ENCODE data around the gene CASS4.

Gene CASS4

GRCh38 chr20:56424931-56425330, 12.9 kb downstream of the CASS4 start:
- DNase-seq = no peak

GRCh38 chr20:56426026-56426425, 14.0 kb downstream of the CASS4 start:
- no peak for DNase-seq

- DNase-seq = no peak
Observed at GRCh38 chr20:56426926-56427325, 14.9 kb downstream of the CASS4 start.

GRCh38 chr20:56427797-56428196, 15.7 kb downstream of the CASS4 start:
- no peak for DNase-seq

- no peak for DNase-seq
Observed at GRCh38 chr20:56428410-56428809, 16.4 kb downstream of the CASS4 start.

- DNase-seq = no peak
Observed at GRCh38 chr20:56428881-56429280, 16.8 kb downstream of the CASS4 start.

GRCh38 chr20:56429502-56429901, 17.4 kb downstream of the CASS4 start:
- DNase-seq = no peak

- no peak for DNase-seq
Observed at GRCh38 chr20:56429941-56430340, 17.9 kb downstream of the CASS4 start.

- DNase-seq = no peak
Observed at GRCh38 chr20:56430461-56430860, 18.4 kb downstream of the CASS4 start.

- no peak for DNase-seq
Observed at GRCh38 chr20:56430957-56431356, 18.9 kb downstream of the CASS4 start.

- no peak for DNase-seq
Observed at GRCh38 chr20:56431471-56431870, 19.4 kb downstream of the CASS4 start.

- DNase-seq = no peak
Observed at GRCh38 chr20:56433221-56433879, 21.3 kb downstream of the CASS4 start.

- no peak for DNase-seq
Observed at GRCh38 chr20:56433880-56434255, 21.8 kb downstream of the CASS4 start.

GRCh38 chr20:56437196-56437960, 25.3 kb downstream of the CASS4 start:
- no peak for DNase-seq

- DNase-seq = no peak
Observed at GRCh38 chr20:56438284-56438683, 26.2 kb downstream of the CASS4 start.

- DNase-seq = no peak
Observed at GRCh38 chr20:56439771-56440291, 27.8 kb downstream of the CASS4 start.

GRCh38 chr20:56440346-56441007, 28.4 kb downstream of the CASS4 start:
- peak; percentile 45 for DNase-seq

GRCh38 chr20:56442389-56443365, 30.6 kb downstream of the CASS4 start:
- no peak for DNase-seq

GRCh38 chr20:56443654-56444540, 31.8 kb downstream of the CASS4 start:
- DNase-seq = no peak

GRCh38 chr20:56445130-56445529, 33.1 kb downstream of the CASS4 start:
- DNase-seq = no peak

GRCh38 chr20:56445540-56445939, 33.5 kb downstream of the CASS4 start:
- no peak for DNase-seq

- DNase-seq = no peak
Observed at GRCh38 chr20:56447227-56447626, 35.2 kb downstream of the CASS4 start.

Data from GDM1 (cell line).